Measurements from ENCODE around the gene HMGXB4. TPM values are rescaled to one million over a fixed set of nuclear protein-coding genes. Genes with fewer than 3 reads are reported as not detected.
A peak's percentile ranks its signal among the peaks of the same experiment; 100 is the strongest.

Gene HMGXB4
- total and polyA plus RNA-seq, 9 of the 15 experiments (the other 6 are each of a cell fraction or from before 2014, with no cell fraction given) = 9.9 to 31.4 (median 24.8) TPM

GRCh38 chr22:35301372-35301874 is 44.1 kb downstream of the HMGXB4 start:
- CTCF ChIA-PET (ENCODE audit: low intra/inter-chr PET ratio) = no interaction called here
- POLR2A ChIA-PET = interaction anchor here (1.1 kb wide), 1 partner anchor 9 kb away, joined by 4 read pairs; no protein-coding TSS in a partner anchor
- WGBS (ENCODE audit: insufficient coverage, low coverage, missing lambda C conversion rate) = 10% methylated on average over 17 of the region's 17 CpGs
- DNase-seq (ENCODE audit: extremely low read depth in 1 of 4, low spot score in 3 of 4) (peak; percentile 20 to 57 (median 26)), ATAC-seq (no peak), FAIRE-seq (peak; percentile 52)
- H3K9me3 ChIP-seq (replicated peaks; ENCODE audit: control insufficient read depth, insufficient read depth, low read depth, low read length) = no peaks in the 10 kb centered on the region
- peak overlapping the region; percentile 68; the same call in 1 of the 2 replicates for H3K4me3 ChIP-seq
- no peaks in the 10 kb centered on the region for H3K27me3 ChIP-seq (ENCODE audit: control insufficient read depth in 2 of 2, insufficient read depth in 2 of 2, low read length in 2 of 2)
- peak overlapping the region; percentile 87 for H3K4me2 ChIP-seq (ENCODE audit: insufficient read depth, low read length)
- in situ Hi-C loops (cut with MboI) = no loop called here
- intact Hi-C loops (cut with micrococcal nuclease) = no loop called here
- no peaks in the 10 kb centered on the region for H3K9me1 ChIP-seq (ENCODE audit: control insufficient read depth, insufficient read depth, low read length)
- H3K4me1 ChIP-seq (replicated peaks in 1 of 2; ENCODE audit: control insufficient read depth in 2 of 2, insufficient read depth in 2 of 2, low read length in 2 of 2) = peaks cover 12 to 17% of the 10 kb centered on the region in 2 experiments; a peak in 4 of 5 replicates
- H3K36me3 ChIP-seq (ENCODE audit: control insufficient read depth, insufficient read depth, low read length) = peaks cover 10% of the 10 kb centered on the region; the same call in 2 of the 3 replicates
- peak overlapping the region; percentile 69 for H2AFZ ChIP-seq (ENCODE audit: low read depth, low read length)
- no peaks in the 10 kb centered on the region for H4K20me1 ChIP-seq (replicated peaks; ENCODE audit: control insufficient read depth, insufficient read depth, low read length)
- H3K9ac ChIP-seq (ENCODE audit: insufficient read depth in 1 of 2, low read depth in 2 of 2, low read length in 2 of 2) = peak overlapping the region; percentile 66 to 81; a peak in 3 of 4 replicates
- peak overlapping the region; percentile 89; the same call in 2 of the 3 replicates for H3K27ac ChIP-seq (ENCODE audit: extremely low read depth, low read depth, low read length)
- peaks cover 10% of the 10 kb centered on the region for H3K79me2 ChIP-seq (ENCODE audit: control insufficient read depth, insufficient read depth, low read length)
- no TSS peak for BruUV-seq (replicated peaks)
- TF ChIP-seq GABPA (tag; conservative IDR thresholded peaks at IDR 0.05; ENCODE audit: low read depth) = peak; percentile 27; the same call in 1 of the 2 replicates
- peak; percentile 37; the same call in 1 of the 2 replicates for TF ChIP-seq ARID1B (IDR thresholded peaks at IDR 0.05)
- peak; percentile 50; the same call in 1 of the 2 replicates for TF ChIP-seq NFE2 (IDR thresholded peaks at IDR 0.05; ENCODE audit: low read depth)
- TF ChIP-seq SNAPC5 (CRISPR knock-in tag; IDR thresholded peaks at IDR 0.05) = no peak
- peak; percentile 33; the same call in 1 of the 2 replicates for TF ChIP-seq PKNOX1 (IDR thresholded peaks at IDR 0.05)
- TF ChIP-seq, protein P1, sequence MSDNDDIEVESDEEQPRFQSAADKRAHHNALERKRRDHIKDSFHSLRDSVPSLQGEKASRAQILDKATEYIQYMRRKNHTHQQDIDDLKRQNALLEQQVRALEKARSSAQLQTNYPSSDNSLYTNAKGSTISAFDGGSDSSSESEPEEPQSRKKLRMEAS (CRISPR knock-in tag; IDR thresholded peaks at IDR 0.05) = no peak
- TF ChIP-seq RBFOX2 (IDR thresholded peaks at IDR 0.05; ENCODE audit: low read depth, low read length) = no peak
- TF ChIP-seq TAF9B (IDR thresholded peaks at IDR 0.05; ENCODE audit: partially characterized antibody) = peak; percentile 25
- TF ChIP-seq JUN (IDR thresholded peaks at IDR 0.05; ENCODE audit: borderline replicate concordance, low read depth, low read length) = peak; percentile 60; the same call in 1 of the 2 replicates
- no peak for TF ChIP-seq JUN (CRISPR knock-in tag; IDR thresholded peaks at IDR 0.05; ENCODE audit: borderline replicate concordance)
- TF ChIP-seq EGR1 (conservative IDR thresholded peaks at IDR 0.05) = peak; percentile 25; the same call in 1 of the 2 replicates
- TF ChIP-seq, protein P2, sequence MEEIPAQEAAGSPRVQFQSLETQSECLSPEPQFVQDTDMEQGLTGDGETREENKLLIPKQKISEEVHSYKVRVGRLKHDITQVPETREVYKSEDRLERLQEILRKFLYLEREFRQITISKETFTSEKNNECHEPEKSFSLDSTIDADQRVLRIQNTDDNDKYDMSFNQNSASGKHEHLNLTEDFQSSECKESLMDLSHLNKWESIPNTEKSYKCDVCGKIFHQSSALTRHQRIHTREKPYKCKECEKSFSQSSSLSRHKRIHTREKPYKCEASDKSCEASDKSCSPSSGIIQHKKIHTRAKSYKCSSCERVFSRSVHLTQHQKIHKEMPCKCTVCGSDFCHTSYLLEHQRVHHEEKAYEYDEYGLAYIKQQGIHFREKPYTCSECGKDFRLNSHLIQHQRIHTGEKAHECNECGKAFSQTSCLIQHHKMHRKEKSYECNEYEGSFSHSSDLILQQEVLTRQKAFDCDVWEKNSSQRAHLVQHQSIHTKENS (CRISPR knock-in tag; IDR thresholded peaks at IDR 0.05) = no peak
- TF ChIP-seq MEIS2 (IDR thresholded peaks at IDR 0.05; ENCODE audit: partially characterized antibody) = peak; percentile 23
- TF ChIP-seq KDM5B (IDR thresholded peaks at IDR 0.05; ENCODE audit: insufficient replicate concordance, low read depth, low read length) = peak; percentile 13
- TF ChIP-seq MBD2 (IDR thresholded peaks at IDR 0.05; ENCODE audit: borderline replicate concordance, low read depth) = no peak
- TF ChIP-seq TRIM24 (IDR thresholded peaks at IDR 0.05) = peak in 1 of 2 experiments; percentile 41; a peak in 1 of 4 replicates
- TF ChIP-seq DDX20 (tag; IDR thresholded peaks at IDR 0.05; ENCODE audit: low read depth) = no peak
- no peak for TF ChIP-seq NR2C2 (CRISPR knock-in tag; IDR thresholded peaks at IDR 0.05)
- TF ChIP-seq NR2C2 (tag; IDR thresholded peaks at IDR 0.05) = 0 out of 2 replicates have a peak, but pooled peaks have one; percentile 20
